Subcutaneous adipose tissue (tissue), 4 donors: ENCODE measurements around the gene TENT4A. TPM values are rescaled to one million over a fixed set of nuclear protein-coding genes. Genes with fewer than 3 reads are reported as not detected.

Experiments
- total RNA-seq, 4 donors: library from RNA; depleted of rRNA; stranded (reverse); fragments of >200 nt; gene quantifications; one replicate each; pipeline ENCODE4 v1.1.0, GENCODE V29; 2016
- TF ChIP-seq, protein P1 (sequence below): fragments of 450-650 bp; IDR thresholded peaks from one replicate; pipeline ENCODE4 v1.5.1; 2016; ENCODE audit warnings: low read depth, mild to moderate bottlenecking, control low read depth, antibody characterized with exemption, moderate library complexity

TENT4A gene
- 10 to 100 TPM; 25.3 to 44.6 (median 29.4) TPM for total RNA-seq

DNA sequence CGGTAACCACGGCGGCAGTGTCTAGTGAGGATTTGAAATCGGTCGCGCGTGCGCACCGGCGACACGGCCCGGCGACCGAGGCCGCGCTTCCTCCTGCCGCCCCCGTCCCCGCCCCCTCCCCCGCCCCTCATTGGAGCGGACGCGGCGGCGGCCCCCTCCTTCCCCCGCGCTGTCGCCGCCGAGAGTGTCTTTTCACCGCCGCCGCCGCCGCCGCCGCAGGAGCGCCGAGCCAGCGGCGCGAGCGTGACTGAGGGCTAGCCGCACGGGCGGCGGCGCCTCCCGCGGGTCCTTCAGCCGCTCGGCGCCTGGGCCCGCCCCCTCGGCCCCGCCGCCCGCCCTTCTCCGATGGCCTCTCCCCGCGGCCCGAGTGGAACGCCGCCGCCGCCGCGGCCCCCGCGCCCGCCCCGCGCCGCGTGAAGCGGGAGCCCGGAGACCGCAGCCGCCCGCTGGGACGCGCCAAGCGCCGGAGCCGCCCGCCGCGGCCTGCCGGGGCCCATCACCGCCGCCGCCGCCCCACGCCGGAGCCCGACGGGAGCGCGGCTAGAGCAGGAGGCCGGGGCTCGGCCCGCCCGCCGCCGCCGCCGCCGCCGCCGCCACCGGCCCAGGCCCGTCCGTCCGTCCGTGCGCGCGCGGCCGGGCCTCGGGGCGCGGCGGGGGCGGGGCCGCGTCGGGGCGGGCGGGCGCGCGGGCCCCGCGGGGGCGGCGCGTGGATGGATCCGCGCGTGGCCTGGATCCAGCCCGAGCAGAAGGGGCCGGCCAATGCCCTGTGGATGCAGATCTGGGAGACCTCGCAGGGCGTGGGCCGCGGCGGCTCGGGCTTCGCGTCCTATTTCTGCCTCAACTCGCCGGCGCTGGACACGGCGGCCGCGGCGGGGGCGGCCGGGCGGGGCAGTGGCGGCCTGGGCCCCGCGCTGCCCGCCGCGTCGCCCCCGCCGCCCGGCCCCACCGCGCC, at the start of gene TENT4A:
Gene TENT4A, plus strand, starts transcription at position 159 of the 952 bp plus-strand sequence. Its CDS starts 552 bp downstream, at position 711.
- TF ChIP-seq, protein P1, sequence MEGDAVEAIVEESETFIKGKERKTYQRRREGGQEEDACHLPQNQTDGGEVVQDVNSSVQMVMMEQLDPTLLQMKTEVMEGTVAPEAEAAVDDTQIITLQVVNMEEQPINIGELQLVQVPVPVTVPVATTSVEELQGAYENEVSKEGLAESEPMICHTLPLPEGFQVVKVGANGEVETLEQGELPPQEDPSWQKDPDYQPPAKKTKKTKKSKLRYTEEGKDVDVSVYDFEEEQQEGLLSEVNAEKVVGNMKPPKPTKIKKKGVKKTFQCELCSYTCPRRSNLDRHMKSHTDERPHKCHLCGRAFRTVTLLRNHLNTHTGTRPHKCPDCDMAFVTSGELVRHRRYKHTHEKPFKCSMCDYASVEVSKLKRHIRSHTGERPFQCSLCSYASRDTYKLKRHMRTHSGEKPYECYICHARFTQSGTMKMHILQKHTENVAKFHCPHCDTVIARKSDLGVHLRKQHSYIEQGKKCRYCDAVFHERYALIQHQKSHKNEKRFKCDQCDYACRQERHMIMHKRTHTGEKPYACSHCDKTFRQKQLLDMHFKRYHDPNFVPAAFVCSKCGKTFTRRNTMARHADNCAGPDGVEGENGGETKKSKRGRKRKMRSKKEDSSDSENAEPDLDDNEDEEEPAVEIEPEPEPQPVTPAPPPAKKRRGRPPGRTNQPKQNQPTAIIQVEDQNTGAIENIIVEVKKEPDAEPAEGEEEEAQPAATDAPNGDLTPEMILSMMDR = no peak

DNA sequence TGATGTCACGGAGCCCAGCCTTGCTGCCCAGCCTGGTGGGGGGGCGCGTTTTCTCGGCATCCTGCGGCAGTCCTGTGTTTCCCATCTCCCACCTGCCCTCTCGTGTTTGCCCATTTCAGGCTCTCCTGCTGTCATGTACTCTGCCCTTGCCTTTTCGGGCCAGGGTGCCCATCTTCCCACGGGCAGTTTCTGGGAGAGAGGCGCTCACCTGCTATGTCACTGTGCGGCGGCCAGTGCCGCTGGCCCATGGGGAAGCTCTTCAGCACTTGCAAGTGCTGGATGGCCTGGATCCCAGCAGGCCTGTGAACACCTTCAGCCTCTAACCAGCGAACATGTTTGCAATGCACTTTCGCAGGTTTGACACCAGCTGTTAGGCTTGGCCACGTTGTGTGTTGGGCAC, 46.5 kb upstream of the TENT4A start:
- TF ChIP-seq, protein P1 = no peak

DNA sequence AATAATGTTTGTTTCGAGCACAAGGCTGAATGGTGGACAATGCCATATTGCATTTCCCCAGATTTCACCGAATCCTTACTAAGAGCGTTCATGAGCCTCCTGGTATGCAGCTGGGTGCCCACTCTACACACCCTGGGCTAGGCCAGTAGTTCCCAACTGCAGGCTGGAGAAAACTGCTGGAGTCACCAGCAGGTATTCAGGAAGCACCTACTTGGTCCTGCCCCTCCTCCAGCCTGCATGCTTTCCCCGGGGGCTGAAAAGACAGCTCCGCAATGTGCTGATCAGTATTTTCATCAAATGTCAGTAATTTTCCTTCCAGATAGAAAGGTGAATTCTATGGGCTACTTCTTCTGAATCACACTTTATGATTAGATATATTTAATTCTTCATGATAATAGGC, 45.6 kb upstream of the TENT4A start:
- TF ChIP-seq, protein P1 = no peak

DNA sequence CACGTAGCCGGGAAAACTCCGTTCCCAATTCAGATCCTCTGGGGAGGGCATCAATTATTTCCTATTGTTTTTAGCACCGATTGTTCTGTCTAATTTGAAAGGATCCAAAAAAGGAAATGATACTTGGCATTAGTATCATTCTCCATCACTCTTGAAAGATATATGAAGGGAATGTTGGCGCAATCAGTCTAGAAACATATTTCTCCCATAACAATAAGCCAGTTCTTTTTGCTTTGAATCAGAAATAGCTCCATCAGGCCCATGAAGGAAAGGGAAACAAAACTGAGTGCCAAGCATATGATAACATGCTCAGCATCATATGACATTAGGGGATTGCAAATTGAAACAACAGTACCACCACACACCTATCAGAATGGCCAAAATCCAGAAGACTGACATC, 40.2 kb upstream of the TENT4A start:
- TF ChIP-seq, protein P1 = no peak

DNA sequence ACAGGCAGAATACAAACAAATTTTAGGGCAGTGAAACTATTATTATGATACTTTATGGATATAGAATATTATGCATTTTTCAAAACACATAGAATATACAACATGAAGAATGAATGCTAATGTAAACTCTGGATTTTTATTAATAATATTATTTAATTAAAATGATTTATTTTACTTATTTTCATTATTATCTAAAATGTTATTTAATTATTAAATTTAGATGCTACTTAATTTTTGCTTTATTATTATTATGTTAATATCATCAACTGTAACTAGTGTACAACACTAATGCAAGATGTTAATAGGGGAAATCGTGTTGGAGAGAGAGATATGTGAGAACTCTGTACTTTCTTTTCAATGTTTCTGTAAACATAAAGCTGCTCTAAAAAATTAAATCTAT, 39.3 kb upstream of the TENT4A start:
- TF ChIP-seq, protein P1 = no peak

DNA sequence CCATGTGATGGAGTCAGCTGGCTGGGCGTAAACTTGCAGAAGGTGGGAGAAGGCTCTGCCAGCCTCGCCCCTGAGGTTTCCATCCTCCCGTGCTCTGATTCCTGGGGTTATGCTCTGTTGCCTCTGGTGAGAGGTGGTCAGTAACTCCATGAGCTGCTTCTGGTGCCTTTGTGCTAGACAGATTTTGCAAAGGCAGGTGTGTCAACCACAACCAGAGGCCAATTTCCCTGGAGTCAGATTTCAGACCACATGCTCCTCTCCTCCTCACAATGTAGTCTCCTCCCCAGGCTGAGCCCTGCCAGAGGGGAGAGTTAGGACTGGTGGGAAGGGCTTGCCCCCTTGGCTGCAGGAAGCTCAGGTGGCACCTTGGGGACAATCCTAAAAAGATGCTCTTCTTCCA, 38.8 kb upstream of the TENT4A start:
- TF ChIP-seq, protein P1 = no peak

DNA sequence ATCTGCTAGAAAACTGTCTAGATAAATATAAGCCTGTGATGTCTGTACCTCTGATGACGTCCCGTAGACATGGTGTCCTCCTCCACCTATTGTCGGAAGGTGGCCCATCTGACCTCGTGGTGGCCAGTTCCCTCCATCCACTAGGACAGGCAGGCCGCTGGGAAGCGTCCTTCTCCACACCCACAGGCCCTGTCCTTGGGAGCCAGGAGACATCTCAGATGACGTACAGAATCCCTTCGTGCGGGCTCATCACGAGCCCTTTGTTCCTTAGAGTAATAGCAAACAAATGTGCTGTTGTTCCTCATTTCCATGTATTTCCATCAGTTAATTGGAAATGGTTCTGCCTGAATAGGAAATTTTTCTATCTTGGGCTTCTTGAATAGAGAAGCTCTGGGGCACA, 38.3 kb upstream of the TENT4A start:
- TF ChIP-seq, protein P1 = no peak
